Uterus (tissue), 2 donors: ENCODE results near the gene ZNF70.

Experiments used
- POLR2A ChIP-seq, 2 donors: fragments of 450-650 bp; IDR thresholded peaks; one replicate each; pipeline ENCODE4 v1.6.1; 2016; ENCODE audit warnings: antibody characterized with exemption in 2 of 2, mild to moderate bottlenecking in 1 of 2, moderate library complexity in 1 of 2
- TF ChIP-seq, protein P1 (sequence below), 4 experiments: fragments of 200-600 bp in 2 of 4; fragments of 450-650 bp in 2 of 4; sonication (generic) in 2 of 4; IDR thresholded peaks; one replicate each; pipeline ENCODE4 v1.5.1; 2016 to 2019; ENCODE audit warnings: antibody characterized with exemption in 4 of 4, mild to moderate bottlenecking in 2 of 4, moderate library complexity in 1 of 4

DNA sequence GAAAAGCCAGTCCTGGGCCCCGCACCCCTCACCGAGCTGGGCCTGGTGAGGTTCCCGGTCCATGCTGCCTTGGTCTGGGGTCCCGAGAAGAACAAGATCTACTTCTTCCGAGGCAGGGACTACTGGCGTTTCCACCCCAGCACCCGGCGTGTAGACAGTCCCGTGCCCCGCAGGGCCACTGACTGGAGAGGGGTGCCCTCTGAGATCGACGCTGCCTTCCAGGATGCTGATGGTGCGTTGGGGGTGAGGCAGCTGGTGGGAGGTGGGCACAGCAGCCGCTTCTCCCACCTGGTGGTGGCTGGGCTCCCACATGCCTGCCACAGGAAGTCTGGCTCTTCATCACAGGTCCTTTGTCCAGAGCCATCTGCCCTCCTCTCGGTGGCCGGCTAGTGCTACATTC, 31.3 kb upstream of the ZNF70 start:
- TF ChIP-seq, protein P1, sequence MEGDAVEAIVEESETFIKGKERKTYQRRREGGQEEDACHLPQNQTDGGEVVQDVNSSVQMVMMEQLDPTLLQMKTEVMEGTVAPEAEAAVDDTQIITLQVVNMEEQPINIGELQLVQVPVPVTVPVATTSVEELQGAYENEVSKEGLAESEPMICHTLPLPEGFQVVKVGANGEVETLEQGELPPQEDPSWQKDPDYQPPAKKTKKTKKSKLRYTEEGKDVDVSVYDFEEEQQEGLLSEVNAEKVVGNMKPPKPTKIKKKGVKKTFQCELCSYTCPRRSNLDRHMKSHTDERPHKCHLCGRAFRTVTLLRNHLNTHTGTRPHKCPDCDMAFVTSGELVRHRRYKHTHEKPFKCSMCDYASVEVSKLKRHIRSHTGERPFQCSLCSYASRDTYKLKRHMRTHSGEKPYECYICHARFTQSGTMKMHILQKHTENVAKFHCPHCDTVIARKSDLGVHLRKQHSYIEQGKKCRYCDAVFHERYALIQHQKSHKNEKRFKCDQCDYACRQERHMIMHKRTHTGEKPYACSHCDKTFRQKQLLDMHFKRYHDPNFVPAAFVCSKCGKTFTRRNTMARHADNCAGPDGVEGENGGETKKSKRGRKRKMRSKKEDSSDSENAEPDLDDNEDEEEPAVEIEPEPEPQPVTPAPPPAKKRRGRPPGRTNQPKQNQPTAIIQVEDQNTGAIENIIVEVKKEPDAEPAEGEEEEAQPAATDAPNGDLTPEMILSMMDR (IDR thresholded peaks at IDR 0.05): no peak
- no peak for TF ChIP-seq POLR2A (IDR thresholded peaks at IDR 0.05)
